Measurements from ENCODE around the gene GAL.

GRCh38 chr11:68658661-68659060 lies 25.7 kb upstream of the GAL start:
- TF ChIP-seq CTCF (IDR thresholded peaks at IDR 0.05): no peak
- TF ChIP-seq POLR2A (IDR thresholded peaks at IDR 0.05): no peak

Data from Peyer's patch (tissue), 4 donors.